Activated CD4-positive, alpha-beta T cell treated with anti-CD3 and anti-CD28 coated beads, Interleukin-2, amount 50 U/mL, for 48 hours (primary cell): Measurements from ENCODE around the gene IP6K3.

Experiments
- DNase-seq, 2 experiments: peaks; one replicate each; pipeline ENCODE4 v3.0.0-alpha.2; 2020

IP6K3 gene

DNA sequence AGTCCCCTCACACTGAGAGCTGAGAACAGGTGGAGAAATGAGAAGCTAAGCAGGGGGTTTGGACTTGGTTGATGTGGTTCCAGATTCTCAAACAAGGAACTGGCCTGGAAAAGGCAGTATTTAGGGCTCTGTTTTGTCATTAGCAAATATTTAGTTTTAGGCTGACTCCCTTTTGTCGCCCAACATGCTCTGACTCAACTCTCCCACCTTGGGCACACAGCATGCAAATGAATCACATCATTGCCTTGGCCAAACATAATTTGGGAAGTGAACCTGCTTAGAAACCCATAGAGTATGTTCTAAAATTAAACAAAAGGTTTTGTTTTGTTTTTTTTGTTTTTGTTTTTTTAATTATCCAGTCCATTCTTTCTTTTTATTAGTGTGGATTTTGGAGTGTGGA lies 25.7 kb downstream of the IP6K3 start:
- DNase-seq = no peak

DNA sequence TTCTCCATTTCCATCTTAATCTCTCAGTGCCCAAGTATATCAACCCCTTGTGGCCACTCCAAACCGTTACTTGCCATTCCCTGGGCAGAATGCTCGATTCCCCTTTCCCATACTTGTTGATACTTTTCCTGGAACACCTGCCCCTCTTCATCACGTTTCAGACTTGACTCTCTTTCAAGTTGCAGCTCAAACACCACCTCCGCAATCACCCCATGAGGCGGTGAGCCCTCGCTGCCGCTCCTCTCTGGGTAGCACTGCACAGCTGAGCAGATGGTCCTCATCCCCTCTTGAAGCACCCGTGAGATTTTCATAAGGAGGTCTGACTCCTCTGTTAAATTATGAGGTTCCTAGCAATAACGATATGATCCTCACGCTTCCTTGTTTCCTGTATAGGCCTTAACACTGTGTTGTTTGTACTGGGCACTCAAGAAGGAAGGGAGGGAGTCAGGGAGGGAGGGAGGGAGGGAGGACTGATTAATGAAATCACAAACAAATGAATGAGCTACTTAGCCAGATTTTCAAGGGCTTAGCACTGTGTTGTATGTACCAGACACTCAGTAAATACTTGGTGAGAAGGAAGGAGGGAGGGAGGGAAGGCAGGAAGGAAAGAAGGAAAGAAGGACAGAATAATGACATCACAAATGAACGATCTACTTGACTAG lies 27.2 kb downstream of the IP6K3 start:
- DNase-seq = no peak

DNA sequence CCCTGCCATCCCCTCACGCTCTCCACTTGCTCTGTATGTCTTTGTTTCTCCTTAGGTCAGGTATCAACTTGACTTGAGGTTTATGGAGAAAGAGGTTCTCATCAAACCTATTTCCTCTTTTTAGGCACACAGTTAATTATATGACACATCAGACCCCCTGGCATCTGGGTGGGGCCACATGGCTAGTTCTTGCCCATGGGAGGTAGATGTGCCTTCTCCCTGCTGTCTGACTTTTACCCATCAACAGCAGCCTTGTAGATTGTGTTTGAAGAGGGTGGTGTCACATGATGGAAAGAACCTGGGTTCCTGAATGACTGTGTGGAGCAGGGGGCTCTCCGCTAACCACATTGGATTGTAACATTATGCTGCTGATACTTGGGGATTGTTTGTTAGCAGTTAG lies 28.0 kb downstream of the IP6K3 start:
- DNase-seq = no peak

DNA sequence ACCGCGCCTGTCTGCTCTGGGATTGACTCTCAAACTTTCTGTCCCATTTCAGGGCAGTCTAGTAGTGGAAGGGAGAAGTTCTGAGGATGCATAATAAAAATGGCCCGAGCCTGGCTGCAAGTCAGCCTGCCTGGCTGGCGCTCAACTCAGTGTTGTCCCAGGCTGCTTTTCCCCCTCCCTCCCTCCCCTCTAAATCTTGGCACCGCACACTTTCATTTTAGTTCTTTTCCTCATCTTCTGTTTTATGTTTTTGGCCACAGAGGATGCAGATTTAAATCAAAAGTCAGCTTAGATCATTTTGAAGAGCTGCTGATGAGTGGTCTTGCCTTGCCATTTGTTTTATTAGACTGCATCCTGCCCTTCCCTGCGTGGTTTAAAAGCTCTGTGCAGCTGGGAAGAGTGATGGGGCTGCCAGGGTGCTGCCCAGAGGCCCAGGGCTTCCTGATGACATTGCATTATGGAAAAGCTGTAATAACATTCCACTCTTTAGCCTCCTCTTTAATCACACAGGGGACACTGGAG lies 28.7 kb downstream of the IP6K3 start:
- DNase-seq = no peak

DNA sequence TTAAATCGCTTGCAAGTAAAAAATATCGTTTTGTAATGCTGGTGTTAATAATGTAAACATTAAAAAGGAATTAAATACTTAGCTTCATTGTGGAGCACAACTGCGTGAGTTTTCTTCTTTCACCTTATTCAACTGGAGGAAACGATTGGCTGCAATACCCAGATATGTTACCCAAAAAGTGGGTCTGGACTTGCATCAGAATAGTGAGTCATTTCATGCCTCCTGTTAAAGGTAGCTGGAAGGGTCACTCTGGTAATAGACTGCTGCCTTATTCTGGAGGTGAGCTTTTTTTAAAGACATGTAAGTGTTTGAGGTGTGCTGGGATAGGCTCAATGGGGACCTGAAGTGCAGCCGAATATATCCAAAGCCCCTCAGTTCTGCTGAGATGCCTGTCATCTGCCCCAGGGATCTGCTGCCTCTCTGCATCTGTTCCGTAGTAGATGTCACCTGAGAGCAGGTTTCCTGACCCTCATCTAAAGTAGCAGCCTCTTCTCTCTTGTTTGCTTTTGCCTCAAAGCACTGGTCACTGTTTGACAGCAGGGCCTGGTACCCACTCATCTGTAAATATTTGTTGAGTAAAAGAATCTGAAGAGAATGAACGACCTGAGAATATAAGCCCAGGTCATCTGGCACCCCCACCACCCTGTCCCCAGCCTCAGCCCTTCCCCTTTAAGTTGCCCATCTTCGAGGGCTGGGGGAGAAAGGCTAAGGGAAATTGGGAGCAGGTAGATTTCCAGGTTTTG lies 29.6 kb downstream of the IP6K3 start:
- no peak for DNase-seq

DNA sequence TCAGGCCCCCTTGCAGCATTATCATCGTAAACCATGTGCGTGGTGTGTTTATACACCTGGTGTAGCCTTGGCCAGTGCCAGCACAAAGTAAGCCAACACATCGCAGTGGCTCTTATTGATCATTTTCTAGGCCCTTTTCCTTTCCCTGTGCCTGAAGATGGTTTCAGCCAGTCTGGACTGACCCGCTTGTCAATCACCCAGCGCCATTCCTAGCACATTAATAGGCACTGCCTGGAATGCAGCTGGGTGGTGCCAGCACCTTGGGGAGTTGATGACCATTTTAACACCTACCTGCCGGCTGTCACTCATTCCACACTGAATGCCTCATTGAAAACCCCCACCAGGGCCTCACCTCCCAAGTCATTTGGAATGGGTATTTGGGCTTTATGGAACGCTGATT lies 30.3 kb downstream of the IP6K3 start:
- no peak for DNase-seq

DNA sequence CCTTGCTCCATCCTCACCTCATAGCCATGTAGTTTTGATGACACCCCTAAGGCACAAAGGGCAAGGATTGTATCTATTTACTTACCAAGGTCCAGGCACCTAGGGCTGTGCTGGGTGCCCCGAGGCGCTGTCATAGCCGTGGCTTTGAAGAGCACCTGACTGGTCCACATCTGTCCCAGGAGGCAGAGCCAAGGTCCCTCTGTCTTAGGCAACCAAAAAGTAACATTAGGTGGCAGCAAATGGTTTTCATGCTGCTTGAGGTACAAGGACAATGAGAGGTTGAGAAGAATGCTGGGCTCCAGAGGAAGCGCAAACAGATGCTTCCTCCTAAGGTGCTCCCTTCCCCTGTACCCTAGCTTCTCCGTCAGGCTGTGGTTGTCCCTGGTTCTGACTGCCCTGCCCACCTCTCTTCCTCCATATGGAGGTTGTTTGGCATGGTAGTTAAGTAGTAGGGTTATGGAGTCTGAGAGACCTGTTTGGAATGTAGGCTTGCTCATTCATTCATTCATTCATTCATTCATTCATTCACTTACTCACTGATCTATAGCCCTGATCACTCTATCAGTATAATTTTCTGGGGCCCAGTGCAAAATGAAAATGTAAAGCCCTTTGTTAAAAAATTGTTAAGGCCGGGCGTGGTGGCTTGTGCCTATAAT lies 32.2 kb downstream of the IP6K3 start:
- no peak for DNase-seq

DNA sequence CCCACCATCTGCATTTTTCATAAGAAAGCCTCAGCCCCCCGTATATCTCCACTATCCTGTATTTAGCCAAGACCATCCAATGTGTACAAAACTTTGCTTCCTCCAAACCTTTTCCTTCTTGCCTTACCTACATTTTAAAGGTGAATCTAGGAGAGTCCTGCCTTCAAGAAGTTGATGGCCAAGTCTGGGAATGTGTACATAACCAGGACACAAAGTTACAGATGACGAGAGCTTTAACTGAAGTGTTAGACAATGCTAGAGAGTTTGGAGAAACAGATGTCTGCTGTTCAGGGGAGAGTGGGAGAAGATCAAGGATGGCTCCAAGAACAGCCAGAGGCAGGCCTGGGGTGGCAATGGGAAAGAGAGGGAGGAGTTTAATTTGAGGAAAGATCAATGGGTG lies 32.9 kb downstream of the IP6K3 start:
- no peak for DNase-seq

DNA sequence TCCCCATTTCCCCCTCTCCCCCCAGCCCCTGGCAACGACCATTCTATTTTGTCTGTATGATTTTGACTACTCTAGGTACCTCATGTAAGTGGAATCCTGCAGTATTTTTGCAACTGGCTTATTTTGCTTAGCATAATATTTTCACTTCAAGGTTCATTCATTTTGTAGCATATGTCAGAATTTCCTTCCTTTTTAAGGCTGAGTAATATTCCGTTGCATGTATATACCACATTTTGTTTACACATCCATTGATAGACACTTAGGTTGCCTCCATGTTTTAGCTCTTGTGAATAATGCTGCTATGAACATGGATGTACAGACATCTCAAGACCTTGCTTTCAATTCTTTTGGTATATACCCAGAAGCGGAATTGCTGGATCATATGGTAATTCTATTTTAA lies 33.8 kb downstream of the IP6K3 start:
- DNase-seq = no peak

DNA sequence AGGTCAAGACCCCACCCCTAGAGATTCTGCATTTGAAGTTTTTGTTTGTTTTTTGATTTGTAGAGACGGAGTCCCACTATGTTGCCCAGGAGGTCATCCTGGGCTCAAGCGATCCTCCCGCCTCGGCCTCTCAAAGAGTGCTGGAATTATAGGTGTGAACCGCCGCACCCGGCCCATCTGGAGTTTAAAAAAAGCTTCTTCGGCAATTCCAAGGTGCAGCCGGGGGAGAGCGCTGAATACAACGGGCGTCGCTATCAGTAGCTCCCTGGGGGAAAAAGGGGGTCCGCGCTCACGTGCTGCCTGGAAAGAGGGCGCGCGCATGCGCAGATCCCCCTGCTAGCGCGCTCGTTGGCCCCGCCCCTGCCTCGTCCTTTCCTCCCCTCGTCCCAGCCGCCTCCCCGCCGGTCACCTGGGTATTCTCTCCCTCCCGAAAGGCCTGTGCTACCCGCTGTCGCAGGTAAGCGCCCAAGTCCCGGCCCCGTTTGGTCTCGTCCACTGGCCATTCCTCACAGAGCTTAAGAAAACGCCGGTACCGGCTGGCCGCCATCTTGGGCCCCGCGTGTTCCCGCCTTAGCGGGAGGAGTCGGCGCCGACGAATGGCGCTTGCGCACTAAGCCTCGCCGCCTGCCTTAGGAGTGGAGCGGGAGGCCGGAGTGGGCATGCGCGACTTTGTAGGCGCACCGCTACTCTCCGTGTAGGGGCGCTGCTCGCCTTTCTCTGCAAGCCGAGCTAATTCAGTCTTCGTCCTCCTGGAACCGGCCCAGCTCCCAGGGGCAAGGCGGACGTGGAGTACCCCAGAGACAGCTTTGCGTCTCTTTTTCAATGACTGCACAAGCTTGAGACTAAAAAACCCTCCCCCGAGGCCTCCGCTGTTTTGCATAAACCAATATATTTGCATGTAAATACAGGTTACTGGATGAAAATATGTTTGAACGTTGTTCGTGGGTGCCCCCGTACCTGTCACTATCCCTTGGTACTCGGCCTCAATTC lies 35.3 kb downstream of the IP6K3 start, which contains the start of gene UQCC2:
Gene UQCC2, minus strand, starts transcription at position 561 of the 990 bp plus-strand sequence. Its CDS starts 14 bp downstream, at position 547.
- peak; percentile 96 for DNase-seq

DNA sequence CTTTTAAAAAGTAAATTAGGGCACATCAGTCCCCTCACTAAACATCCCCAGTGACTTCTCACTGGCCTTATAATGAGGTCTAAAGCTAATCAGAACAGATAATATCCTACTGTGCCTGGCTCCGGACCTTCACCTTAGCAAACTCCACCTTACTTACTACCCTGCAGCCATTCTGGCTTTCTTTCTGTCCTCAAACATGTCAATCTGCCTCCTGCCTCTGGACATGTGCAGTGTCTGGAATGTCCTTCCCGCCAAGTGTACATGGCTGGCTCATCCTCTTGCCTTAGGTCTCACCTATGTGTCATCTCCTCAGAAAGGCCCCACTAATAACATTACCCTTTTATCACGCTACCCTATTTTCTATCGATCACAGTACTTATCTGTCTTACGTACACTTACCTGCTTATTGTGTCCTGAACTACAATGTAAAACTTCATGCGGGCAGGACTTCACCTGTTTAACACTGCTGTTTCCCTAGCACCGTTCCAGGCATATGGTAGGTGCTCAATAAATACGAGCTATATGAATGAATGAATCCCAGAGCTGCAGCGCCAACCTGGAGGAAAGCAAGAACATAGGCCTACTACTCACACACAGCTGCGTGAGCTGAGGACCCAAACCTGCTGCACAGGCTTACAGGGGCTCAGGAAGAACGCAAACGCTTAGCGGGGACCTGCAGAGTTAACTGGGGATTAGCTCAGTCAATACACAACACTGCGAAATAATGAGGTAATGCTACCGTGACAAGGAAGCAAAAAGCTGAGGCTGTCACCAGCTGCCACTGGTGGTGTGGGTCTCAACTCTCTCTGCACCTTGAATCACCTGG lies 36.2 kb downstream of the IP6K3 start:
- peak in 1 of 2 experiments; percentile 15 for DNase-seq

DNA sequence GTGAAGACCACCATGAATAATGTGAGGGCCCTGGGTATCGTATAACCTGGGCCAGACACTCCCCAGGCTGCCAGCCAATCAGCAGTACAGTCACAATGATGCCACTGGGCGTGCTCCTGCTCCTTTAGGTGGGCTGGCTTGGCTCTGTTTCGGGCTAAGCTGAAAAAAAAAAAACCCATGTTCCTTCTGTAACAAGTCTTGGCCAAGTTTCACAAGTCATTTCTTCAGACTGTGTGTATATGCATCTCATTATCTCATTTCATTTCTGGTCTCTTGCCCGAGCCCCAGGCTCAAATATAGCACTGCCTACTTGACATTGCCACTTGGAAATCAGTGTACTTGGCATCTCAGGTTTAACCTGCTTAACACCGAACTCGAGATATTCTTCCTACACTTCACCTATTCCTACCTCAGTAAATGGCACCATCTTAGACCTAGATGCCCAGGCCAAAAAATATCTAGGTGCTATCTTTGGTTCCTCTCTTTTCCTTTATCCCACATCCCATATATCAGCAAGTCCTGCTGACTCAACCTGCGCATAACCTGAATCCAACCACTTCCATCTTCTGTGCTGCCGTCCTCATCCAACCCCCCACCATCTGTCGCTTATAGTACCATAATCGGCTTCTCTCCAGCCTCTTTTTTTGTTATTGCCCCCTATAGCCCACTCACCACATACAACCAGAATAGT lies 37.0 kb downstream of the IP6K3 start:
- no peak for DNase-seq

DNA sequence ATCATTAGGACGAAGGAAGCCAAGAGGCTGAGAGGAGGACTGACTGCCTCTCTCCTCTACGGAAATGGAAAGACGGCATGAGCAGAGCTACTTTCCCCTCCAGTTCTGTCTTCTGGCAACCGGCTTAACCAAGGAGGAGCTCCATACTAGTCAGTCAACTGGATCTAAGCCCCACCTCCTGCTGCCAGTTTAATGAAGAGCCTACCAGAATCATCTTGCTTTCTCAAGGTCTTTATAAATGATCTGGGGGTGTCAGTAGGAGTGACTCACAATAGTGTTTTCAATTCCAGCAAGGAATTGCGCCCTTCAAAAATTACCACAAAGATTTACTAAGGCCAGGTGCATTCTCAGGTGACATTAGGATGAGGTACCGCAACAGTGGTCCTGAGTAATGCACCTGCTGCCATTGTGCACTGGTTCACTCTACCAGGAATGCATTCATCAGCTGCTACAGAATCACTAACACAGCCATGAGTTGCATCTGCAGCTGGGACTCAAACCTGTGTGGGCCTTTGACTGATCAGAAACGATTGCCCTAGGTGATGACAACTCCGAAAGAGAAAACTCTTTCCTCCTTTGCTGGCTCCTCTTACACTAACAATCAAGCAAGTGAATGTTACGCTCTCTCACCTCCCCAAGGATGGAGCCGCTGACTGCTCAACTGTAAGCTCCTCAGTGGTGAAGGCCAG lies 38.0 kb downstream of the IP6K3 start:
- no peak for DNase-seq

DNA sequence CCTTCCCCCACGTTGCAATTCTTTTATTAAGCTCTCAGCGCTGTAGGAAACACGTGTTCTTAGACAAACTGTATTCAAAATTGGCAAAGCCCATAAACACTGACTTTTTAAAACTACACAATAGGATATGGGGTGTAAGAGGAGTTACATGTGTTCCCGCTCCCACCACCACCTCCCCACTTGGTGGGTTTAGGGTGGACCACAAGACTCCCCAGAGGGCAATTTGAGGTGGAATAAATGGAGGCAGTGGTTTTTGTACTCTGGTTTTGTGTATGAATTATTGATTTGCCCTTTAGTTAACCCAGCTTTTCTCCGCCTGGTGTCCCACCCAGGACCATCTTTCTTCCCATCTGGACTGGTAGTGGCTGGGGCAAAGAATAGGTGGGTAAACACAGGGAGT lies 38.9 kb downstream of the IP6K3 start:
- DNase-seq = no peak

DNA sequence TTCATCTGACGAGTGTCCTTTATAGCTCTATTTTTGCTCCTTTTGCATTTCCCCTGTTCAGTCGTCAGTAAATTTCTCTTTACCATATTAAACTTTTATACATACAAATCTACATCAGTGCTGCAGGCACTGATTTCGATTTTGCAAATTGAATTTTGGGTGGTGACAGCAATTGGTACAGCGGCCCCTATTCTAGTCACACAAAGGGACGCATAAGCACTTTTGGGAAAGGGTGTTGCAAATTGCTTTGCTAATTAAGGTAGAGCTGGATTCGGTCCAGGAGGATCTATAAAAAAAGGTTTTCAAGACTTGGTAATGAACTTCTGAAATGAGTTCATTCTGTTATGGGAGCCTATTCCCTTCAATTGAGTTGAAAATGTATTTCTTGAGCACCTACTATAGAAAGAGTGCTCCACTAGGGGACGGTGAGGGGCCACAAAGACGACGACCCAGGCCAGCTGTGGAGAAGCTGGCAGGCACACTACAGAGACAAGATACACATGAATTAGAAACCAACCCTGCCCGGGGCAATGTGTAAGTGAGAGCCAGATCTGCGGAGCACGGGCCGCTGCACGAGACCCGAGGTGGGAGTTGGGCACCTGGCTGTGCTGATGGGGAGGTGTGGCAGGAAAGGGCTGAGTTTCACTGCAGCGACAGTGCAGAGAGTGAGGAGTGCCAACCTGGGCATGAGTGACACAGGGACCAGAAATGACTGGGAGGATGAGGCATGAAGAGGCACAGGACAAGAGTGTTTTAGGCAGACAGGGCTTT lies 40.6 kb downstream of the IP6K3 start:
- no peak for DNase-seq

DNA sequence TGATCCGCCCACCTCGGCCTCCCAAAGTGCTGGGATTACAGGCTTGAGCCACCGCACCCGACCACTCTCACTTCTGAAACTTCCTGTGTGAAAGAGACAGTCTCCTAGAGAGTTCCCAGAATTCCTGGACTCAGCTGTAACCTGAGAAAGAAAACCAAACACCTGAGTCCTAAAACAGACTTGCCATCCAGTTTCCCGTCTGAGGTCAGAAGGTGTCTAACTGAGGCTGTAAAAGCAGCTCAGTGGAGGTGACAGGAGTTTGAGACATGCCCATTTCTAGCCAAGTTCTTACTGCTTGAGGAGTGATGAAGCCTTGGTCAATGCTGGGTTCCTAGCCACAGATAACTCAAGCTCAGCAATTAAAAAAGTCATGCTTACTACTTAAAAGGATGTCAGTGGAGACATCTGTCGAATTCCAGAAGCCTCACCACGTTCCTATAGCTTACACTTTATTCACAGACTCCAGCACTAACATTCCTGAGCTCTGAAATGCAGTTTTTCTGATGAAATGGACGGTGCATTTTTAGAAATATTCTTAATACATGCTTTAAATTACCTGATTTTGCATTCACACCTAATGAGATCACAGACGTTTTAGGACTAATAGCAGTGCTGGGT lies 41.3 kb downstream of the IP6K3 start:
- no peak for DNase-seq

DNA sequence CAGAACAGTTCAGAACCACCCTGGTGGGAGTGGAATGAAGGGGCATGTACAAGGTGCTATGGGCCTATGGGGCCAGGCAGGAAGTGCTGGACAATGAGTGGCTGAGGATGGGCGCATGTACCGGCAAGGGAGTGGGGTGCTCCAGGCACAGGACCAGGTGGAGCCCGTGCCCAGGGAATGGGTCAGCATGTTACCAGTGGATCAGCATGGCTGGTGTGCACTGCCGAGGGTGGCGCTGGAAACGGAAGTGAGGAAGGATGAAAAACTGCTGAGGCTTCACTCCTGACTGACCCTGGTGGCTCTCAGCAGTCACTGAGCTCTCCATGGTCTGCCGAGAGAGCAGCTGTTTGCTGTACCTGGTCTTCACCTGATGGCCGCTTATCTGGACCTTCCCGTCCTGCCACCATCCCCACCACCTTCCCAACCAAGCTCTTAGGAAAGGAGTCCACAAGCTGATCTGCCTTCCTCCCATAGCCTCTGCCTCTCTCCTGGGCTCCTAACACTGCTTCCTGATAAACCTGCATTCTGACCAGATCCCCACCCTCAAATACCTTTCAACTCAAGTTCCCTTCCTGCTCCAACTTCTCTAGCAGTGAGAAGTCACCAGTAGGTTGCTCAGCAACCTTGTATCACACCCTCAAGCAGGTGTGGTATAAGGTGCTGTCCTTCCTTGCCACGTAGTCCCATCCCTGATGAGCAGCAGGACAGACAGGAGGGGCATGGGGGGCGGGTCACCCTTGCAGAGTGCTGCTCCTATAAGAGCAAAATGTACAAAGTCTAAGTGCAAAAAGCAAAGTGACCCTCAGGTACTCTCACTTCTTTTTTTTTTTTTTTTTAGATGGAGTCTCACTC lies 42.3 kb downstream of the IP6K3 start:
- no peak for DNase-seq

DNA sequence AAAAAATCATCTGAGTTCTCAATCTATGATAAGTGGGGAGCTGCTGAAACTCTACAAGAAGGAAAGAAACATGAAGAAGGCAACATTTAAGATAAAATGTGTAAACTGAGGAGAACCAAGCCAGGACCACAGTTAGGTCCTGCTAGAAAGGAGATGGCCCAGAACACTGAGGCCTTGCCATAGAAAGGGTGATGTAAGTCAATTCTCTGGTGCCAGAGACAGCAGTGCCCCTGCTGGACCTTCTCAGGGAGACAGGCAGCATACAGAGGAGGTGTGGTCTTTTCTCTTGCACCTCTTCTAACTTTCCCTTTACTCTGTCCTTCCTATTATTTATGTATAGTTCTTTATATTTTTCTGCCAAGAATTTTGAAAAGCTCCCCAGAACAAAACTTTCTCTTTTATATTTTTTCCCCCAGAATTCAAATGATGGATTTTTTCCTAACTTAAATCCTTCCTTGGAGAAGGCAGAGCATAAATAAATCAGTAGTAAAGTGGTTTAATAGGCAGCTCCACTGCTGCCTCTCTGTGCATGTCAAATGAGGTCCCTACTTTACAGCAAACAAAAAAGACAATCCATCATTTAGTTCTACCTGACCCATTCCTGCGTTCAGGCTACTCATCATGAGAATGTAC lies 44.2 kb downstream of the IP6K3 start:
- peak; percentile 36 to 39 for DNase-seq
